Measurements from ENCODE around the gene FOXP2. TPM values are rescaled to one million over a fixed set of nuclear protein-coding genes. Genes with fewer than 3 reads are reported as not detected.

FOXP2 gene
- total RNA-seq, 3 donors from 2014 or later (not counting 1 experiment from before 2014, with no cell fraction given) = not detected

DNA sequence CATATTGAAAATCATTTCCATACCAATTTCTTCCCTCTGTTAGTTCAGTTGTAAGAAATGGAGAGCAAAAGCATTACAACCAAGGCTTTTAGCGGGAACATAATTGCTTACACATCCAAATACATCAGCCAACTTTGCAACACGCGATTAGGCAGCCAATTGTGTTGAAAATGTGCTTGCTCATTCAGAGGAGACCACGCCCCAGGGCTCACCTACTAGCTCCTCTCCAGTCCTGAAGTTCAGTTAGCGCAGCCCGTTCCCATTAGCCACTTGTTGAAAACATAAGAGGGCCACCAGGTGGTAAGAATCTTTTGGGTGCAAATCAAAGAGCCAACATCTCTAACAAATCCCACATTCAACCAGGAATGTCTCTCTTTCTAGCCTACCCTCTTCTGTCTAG, 294.0 kb downstream of the FOXP2 start:
- DNase-seq (no peak), ATAC-seq (no peak)
- intact Hi-C loops (cut with micrococcal nuclease) = no loop called here
- H3K4me3 ChIP-seq (ENCODE audit: low read length) = no peak overlapping the region
- Mint-ChIP-seq H3K27ac (no peak overlapping the region), H3K9me3 (peaks cover 2 to 5% of the 10 kb centered on the region in 2 donors), H3K4me3 (no peak overlapping the region), H3K36me3 (no peaks in the 10 kb centered on the region), H3K27me3 (ENCODE audit: low read depth in 2 of 2) (no peaks in the 10 kb centered on the region), H3K4me1 (no peaks in the 10 kb centered on the region)
- H3K36me3 ChIP-seq (ENCODE audit: control insufficient read depth, insufficient read depth, low read length) = no peaks in the 10 kb centered on the region
- WGBS (ENCODE audit: insufficient coverage) = 88% methylated on average over 5 of the region's 6 CpGs
- H3K9me3 ChIP-seq (ENCODE audit: control insufficient read depth, insufficient read depth, low read length) = no peaks in the 10 kb centered on the region
- H3K27ac ChIP-seq (ENCODE audit: low read length) = no peak overlapping the region
- TF ChIP-seq, protein P1, sequence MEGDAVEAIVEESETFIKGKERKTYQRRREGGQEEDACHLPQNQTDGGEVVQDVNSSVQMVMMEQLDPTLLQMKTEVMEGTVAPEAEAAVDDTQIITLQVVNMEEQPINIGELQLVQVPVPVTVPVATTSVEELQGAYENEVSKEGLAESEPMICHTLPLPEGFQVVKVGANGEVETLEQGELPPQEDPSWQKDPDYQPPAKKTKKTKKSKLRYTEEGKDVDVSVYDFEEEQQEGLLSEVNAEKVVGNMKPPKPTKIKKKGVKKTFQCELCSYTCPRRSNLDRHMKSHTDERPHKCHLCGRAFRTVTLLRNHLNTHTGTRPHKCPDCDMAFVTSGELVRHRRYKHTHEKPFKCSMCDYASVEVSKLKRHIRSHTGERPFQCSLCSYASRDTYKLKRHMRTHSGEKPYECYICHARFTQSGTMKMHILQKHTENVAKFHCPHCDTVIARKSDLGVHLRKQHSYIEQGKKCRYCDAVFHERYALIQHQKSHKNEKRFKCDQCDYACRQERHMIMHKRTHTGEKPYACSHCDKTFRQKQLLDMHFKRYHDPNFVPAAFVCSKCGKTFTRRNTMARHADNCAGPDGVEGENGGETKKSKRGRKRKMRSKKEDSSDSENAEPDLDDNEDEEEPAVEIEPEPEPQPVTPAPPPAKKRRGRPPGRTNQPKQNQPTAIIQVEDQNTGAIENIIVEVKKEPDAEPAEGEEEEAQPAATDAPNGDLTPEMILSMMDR (IDR thresholded peaks at IDR 0.05) = no peak
- H3K27me3 ChIP-seq (ENCODE audit: control insufficient read depth, insufficient read depth, low read length) = no peaks in the 10 kb centered on the region
- H3K4me1 ChIP-seq (ENCODE audit: control insufficient read depth, insufficient read depth, low read length) = no peaks in the 10 kb centered on the region

DNA sequence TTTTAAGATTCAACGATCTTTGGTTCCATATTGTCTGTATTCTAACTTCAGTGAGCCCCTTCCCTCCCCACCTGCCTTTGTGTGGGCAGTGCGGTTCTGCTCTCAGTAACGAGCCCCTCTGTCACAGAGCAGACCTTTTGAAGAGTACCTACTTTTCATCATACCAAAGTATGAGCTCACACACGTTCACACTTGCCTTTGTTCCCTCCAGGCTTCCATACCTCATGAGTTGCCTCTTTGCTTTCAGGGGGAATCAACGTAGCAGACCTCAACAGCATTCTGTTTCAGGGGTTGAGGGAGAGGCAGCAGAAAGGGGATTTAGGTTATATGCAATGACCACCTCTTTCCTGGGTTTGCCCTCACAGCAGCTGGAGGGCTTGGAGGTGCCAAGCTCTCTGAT, 295.9 kb downstream of the FOXP2 start:
- Mint-ChIP-seq H3K27me3 (ENCODE audit: low read depth in 2 of 2) (no peaks in the 10 kb centered on the region), H3K36me3 (no peaks in the 10 kb centered on the region), H3K27ac (no peak overlapping the region), H3K4me3 (no peak overlapping the region), H3K4me1 (no peaks in the 10 kb centered on the region), H3K9me3 (peaks cover 2 to 5% of the 10 kb centered on the region in 2 donors)
- H3K4me3 ChIP-seq (ENCODE audit: low read length) = no peak overlapping the region
- H3K36me3 ChIP-seq (ENCODE audit: control insufficient read depth, insufficient read depth, low read length) = no peaks in the 10 kb centered on the region
- no peak overlapping the region for H3K27ac ChIP-seq (ENCODE audit: low read length)
- TF ChIP-seq, protein P1 (IDR thresholded peaks at IDR 0.05) = no peak
- H3K27me3 ChIP-seq (ENCODE audit: control insufficient read depth, insufficient read depth, low read length) = no peaks in the 10 kb centered on the region
- 80% methylated on average over 5 of the region's 5 CpGs for WGBS (ENCODE audit: insufficient coverage)
- intact Hi-C loops (cut with micrococcal nuclease) = no loop called here
- DNase-seq (no peak), ATAC-seq (no peak)
- H3K4me1 ChIP-seq (ENCODE audit: control insufficient read depth, insufficient read depth, low read length) = no peaks in the 10 kb centered on the region
- no peaks in the 10 kb centered on the region for H3K9me3 ChIP-seq (ENCODE audit: control insufficient read depth, insufficient read depth, low read length)

DNA sequence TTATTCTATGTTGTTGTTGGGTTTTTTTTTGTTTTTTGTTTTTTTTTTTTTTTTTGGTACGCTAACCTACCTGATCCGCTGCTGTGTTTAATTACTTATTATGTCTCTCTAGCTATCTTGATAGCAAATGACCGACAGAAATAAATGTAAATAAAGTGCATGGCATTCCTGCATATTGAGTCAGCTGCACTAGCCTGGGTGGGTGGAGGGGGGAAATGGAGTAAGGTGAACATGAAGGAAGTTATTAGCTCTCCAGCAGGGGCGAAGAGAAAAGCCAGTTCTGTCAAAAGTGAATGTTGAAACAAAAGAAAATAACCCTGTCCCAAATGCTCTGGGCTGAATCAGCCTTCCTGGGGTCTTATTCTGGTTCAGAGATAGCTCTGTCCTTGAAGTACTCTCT, 296.6 kb downstream of the FOXP2 start:
- no peaks in the 10 kb centered on the region for H3K4me1 Mint-ChIP-seq
- ATAC-seq (no peak), DNase-seq (no peak)
- H3K27ac ChIP-seq (ENCODE audit: low read length) = no peak overlapping the region
- H3K27ac Mint-ChIP-seq = no peak overlapping the region
- H3K27me3 Mint-ChIP-seq (ENCODE audit: low read depth in 2 of 2) = no peaks in the 10 kb centered on the region
- no peak overlapping the region for H3K4me3 ChIP-seq (ENCODE audit: low read length)
- 64% methylated on average over 2 of the region's 4 CpGs for WGBS (ENCODE audit: insufficient coverage)
- no peak overlapping the region for H3K4me3 Mint-ChIP-seq
- intact Hi-C loops (cut with micrococcal nuclease) = no loop called here
- no peaks in the 10 kb centered on the region for H3K36me3 ChIP-seq (ENCODE audit: control insufficient read depth, insufficient read depth, low read length)
- H3K9me3 Mint-ChIP-seq = peaks cover 2 to 5% of the 10 kb centered on the region in 2 donors
- H3K36me3 Mint-ChIP-seq = no peaks in the 10 kb centered on the region
- H3K4me1 ChIP-seq (ENCODE audit: control insufficient read depth, insufficient read depth, low read length) = no peaks in the 10 kb centered on the region
- no peaks in the 10 kb centered on the region for H3K9me3 ChIP-seq (ENCODE audit: control insufficient read depth, insufficient read depth, low read length)
- TF ChIP-seq, protein P1 (IDR thresholded peaks at IDR 0.05) = no peak
- H3K27me3 ChIP-seq (ENCODE audit: control insufficient read depth, insufficient read depth, low read length) = no peaks in the 10 kb centered on the region

DNA sequence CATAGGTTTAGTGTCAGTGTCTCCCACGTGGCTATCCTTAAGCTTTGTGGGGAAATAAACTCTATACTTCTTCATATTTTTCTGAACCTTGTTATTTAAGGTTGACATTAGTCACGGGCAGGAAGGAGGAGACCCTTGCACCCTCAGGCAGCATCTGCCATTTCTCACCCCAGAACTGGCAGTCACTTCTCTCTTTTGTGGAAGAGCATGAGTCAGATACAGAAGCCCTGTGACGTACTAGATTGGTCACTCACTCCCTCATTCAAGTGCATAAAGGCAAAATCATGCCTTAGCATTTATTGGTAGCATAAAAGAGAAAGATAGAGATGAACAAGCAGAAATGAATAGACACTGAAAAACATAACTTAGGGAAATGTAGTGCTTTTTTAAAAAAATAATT, 301.3 kb downstream of the FOXP2 start:
- H3K4me3 Mint-ChIP-seq = no peak overlapping the region
- intact Hi-C loops (cut with micrococcal nuclease) = no loop called here
- H3K9me3 Mint-ChIP-seq = peaks cover 0 to 9% of the 10 kb centered on the region in 2 donors
- Histone ChIP-seq H3K9me3 (ENCODE audit: control insufficient read depth, insufficient read depth, low read length) (no peaks in the 10 kb centered on the region), H3K27me3 (ENCODE audit: control insufficient read depth, insufficient read depth, low read length) (no peaks in the 10 kb centered on the region), H3K4me3 (ENCODE audit: low read length) (no peak overlapping the region), H3K4me1 (ENCODE audit: control insufficient read depth, insufficient read depth, low read length) (no peaks in the 10 kb centered on the region), H3K36me3 (ENCODE audit: control insufficient read depth, insufficient read depth, low read length) (no peaks in the 10 kb centered on the region), H3K27ac (ENCODE audit: low read length) (no peak overlapping the region)
- ATAC-seq (no peak), DNase-seq (no peak)
- H3K27ac Mint-ChIP-seq = no peak overlapping the region
- no peaks in the 10 kb centered on the region for H3K36me3 Mint-ChIP-seq
- no peaks in the 10 kb centered on the region for H3K4me1 Mint-ChIP-seq
- 79% methylated on average over 2 of the region's 3 CpGs for WGBS (ENCODE audit: insufficient coverage)
- TF ChIP-seq, protein P1 (IDR thresholded peaks at IDR 0.05) = no peak
- H3K27me3 Mint-ChIP-seq (ENCODE audit: low read depth in 2 of 2) = no peaks in the 10 kb centered on the region
